T-helper 2 cell treated with Interferon-gamma antibody and Interleukin-4, amounts not matched to agents 5 μg/mL and 100 μg/mL, for 36 hours (primary cell): ENCODE measurements around the gene OLFM4.

Source experiments
- DNase-seq: peaks from one replicate; pipeline ENCODE4 v3.0.0; 2021; ENCODE audit warnings: low spot score
- H3K27ac Mint-ChIP-seq: one replicate; pipeline ENCODE4 v1.8.0; 2021; ENCODE audit warnings: mild to moderate bottlenecking, mixed read lengths
- H3K27me3 Mint-ChIP-seq: one replicate; pipeline ENCODE4 v1.8.0; 2021; ENCODE audit warnings: low read depth, mixed read lengths
- H3K36me3 Mint-ChIP-seq: one replicate; pipeline ENCODE4 v1.8.0; 2021; ENCODE audit warnings: low read depth, mixed read lengths
- H3K4me1 Mint-ChIP-seq: one replicate; pipeline ENCODE4 v1.8.0; 2021; ENCODE audit warnings: low read depth, mixed read lengths
- H3K4me3 Mint-ChIP-seq: one replicate; pipeline ENCODE4 v1.8.0; 2022; ENCODE audit warnings: mild to moderate bottlenecking, moderate library complexity, mixed read lengths
- H3K9me3 Mint-ChIP-seq: one replicate; pipeline ENCODE4 v1.8.0; 2021; ENCODE audit warnings: mixed read lengths

OLFM4 gene

GRCh38 chr13:53028637-53029203 is at the start of gene OLFM4:
TSS of gene OLFM4 (plus strand) at chr13:53028813. CDS start at chr13:53028837, 24 bp downstream.
- no peak for DNase-seq
- H3K36me3 Mint-ChIP-seq, result no peaks in the 10 kb centered on the region
- H3K27ac Mint-ChIP-seq, result no peak within 1 kb of the TSS
- no peaks in the 10 kb centered on the region for H3K9me3 Mint-ChIP-seq
- no peak within 1 kb of the TSS for H3K4me3 Mint-ChIP-seq
- no peaks in the 10 kb centered on the region for H3K4me1 Mint-ChIP-seq
- no peaks in the 10 kb centered on the region for H3K27me3 Mint-ChIP-seq

GRCh38 chr13:52978989-52979388 is 49.6 kb upstream of the OLFM4 start:
- Mint-ChIP-seq H3K9me3 (no peaks in the 10 kb centered on the region), H3K27me3 (no peaks in the 10 kb centered on the region), H3K27ac (no peak overlapping the region), H3K4me1 (no peaks in the 10 kb centered on the region), H3K36me3 (no peaks in the 10 kb centered on the region), H3K4me3 (no peak overlapping the region)
- no peak for DNase-seq

GRCh38 chr13:52980695-52981094 is 47.9 kb upstream of the OLFM4 start:
- Mint-ChIP-seq H3K27ac (no peak overlapping the region), H3K4me3 (no peak overlapping the region), H3K27me3 (no peaks in the 10 kb centered on the region), H3K4me1 (no peaks in the 10 kb centered on the region), H3K36me3 (no peaks in the 10 kb centered on the region), H3K9me3 (no peaks in the 10 kb centered on the region)
- DNase-seq, result no peak

- Mint-ChIP-seq H3K27ac (no peak overlapping the region), H3K9me3 (no peaks in the 10 kb centered on the region), H3K36me3 (no peaks in the 10 kb centered on the region), H3K27me3 (peaks cover 2% of the 10 kb centered on the region), H3K4me3 (no peak overlapping the region), H3K4me1 (no peaks in the 10 kb centered on the region)
- no peak for DNase-seq
Measured at GRCh38 chr13:52983836-52984235, 44.8 kb upstream of the OLFM4 start.

GRCh38 chr13:52984881-52985363 is 43.7 kb upstream of the OLFM4 start:
- no peaks in the 10 kb centered on the region for H3K4me1 Mint-ChIP-seq
- H3K36me3 Mint-ChIP-seq, result no peaks in the 10 kb centered on the region
- H3K4me3 Mint-ChIP-seq, result no peak overlapping the region
- H3K9me3 Mint-ChIP-seq, result no peaks in the 10 kb centered on the region
- no peak overlapping the region for H3K27ac Mint-ChIP-seq
- H3K27me3 Mint-ChIP-seq, result peaks cover 2% of the 10 kb centered on the region
- no peak for DNase-seq

- Mint-ChIP-seq H3K4me3 (no peak overlapping the region), H3K4me1 (no peaks in the 10 kb centered on the region), H3K27me3 (peaks cover 2% of the 10 kb centered on the region), H3K27ac (no peak overlapping the region), H3K9me3 (no peaks in the 10 kb centered on the region), H3K36me3 (no peaks in the 10 kb centered on the region)
- no peak for DNase-seq
Measured at GRCh38 chr13:52991344-52992020, 37.1 kb upstream of the OLFM4 start.

GRCh38 chr13:52992110-52992509 is 36.5 kb upstream of the OLFM4 start:
- no peak for DNase-seq
- H3K4me1 Mint-ChIP-seq, result no peaks in the 10 kb centered on the region
- no peak overlapping the region for H3K27ac Mint-ChIP-seq
- no peaks in the 10 kb centered on the region for H3K36me3 Mint-ChIP-seq
- no peak overlapping the region for H3K4me3 Mint-ChIP-seq
- H3K27me3 Mint-ChIP-seq, result peaks cover 2% of the 10 kb centered on the region
- H3K9me3 Mint-ChIP-seq, result no peaks in the 10 kb centered on the region

GRCh38 chr13:52994051-52994450 is 34.6 kb upstream of the OLFM4 start:
- Mint-ChIP-seq H3K4me3 (no peak overlapping the region), H3K27me3 (no peaks in the 10 kb centered on the region), H3K27ac (no peak overlapping the region), H3K36me3 (no peaks in the 10 kb centered on the region), H3K4me1 (no peaks in the 10 kb centered on the region), H3K9me3 (no peaks in the 10 kb centered on the region)
- DNase-seq, result no peak

- DNase-seq, result no peak
- Mint-ChIP-seq H3K4me1 (no peaks in the 10 kb centered on the region), H3K27me3 (no peaks in the 10 kb centered on the region), H3K4me3 (no peak overlapping the region), H3K27ac (no peak overlapping the region), H3K36me3 (no peaks in the 10 kb centered on the region), H3K9me3 (no peaks in the 10 kb centered on the region)
Measured at GRCh38 chr13:52994865-52995264, 33.7 kb upstream of the OLFM4 start.

GRCh38 chr13:52995946-52996345 is 32.7 kb upstream of the OLFM4 start:
- H3K27ac Mint-ChIP-seq, result no peak overlapping the region
- no peaks in the 10 kb centered on the region for H3K4me1 Mint-ChIP-seq
- no peak overlapping the region for H3K4me3 Mint-ChIP-seq
- DNase-seq, result no peak
- no peaks in the 10 kb centered on the region for H3K9me3 Mint-ChIP-seq
- H3K27me3 Mint-ChIP-seq, result no peaks in the 10 kb centered on the region
- H3K36me3 Mint-ChIP-seq, result no peaks in the 10 kb centered on the region

GRCh38 chr13:52997951-52998876 is 30.4 kb upstream of the OLFM4 start:
- H3K4me3 Mint-ChIP-seq, result no peak overlapping the region
- no peaks in the 10 kb centered on the region for H3K27me3 Mint-ChIP-seq
- no peak overlapping the region for H3K27ac Mint-ChIP-seq
- no peaks in the 10 kb centered on the region for H3K4me1 Mint-ChIP-seq
- H3K36me3 Mint-ChIP-seq, result no peaks in the 10 kb centered on the region
- no peak for DNase-seq
- no peaks in the 10 kb centered on the region for H3K9me3 Mint-ChIP-seq

- H3K36me3 Mint-ChIP-seq, result no peaks in the 10 kb centered on the region
- no peak overlapping the region for H3K27ac Mint-ChIP-seq
- DNase-seq, result no peak
- H3K4me3 Mint-ChIP-seq, result no peak overlapping the region
- H3K9me3 Mint-ChIP-seq, result no peaks in the 10 kb centered on the region
- H3K27me3 Mint-ChIP-seq, result no peaks in the 10 kb centered on the region
- no peaks in the 10 kb centered on the region for H3K4me1 Mint-ChIP-seq
Measured at GRCh38 chr13:52999093-52999696, 29.4 kb upstream of the OLFM4 start.

GRCh38 chr13:53001444-53002225 is 27.0 kb upstream of the OLFM4 start:
- no peak overlapping the region for H3K4me3 Mint-ChIP-seq
- H3K27ac Mint-ChIP-seq, result no peak overlapping the region
- H3K9me3 Mint-ChIP-seq, result no peaks in the 10 kb centered on the region
- no peak for DNase-seq
- no peaks in the 10 kb centered on the region for H3K27me3 Mint-ChIP-seq
- no peaks in the 10 kb centered on the region for H3K4me1 Mint-ChIP-seq
- no peaks in the 10 kb centered on the region for H3K36me3 Mint-ChIP-seq
